Umbilical cord (tissue), 2 donors: ENCODE results near the gene RBMY1F. TPM values are rescaled to one million over a fixed set of nuclear protein-coding genes. Genes with fewer than 3 reads are reported as not detected.
"Not testable (repeated sequence)": the region's sequence is repeated elsewhere in the genome, so short reads cannot be mapped to it uniquely, and the experiment has no call there.

ENCODE experiments used
- DNase-seq: peaks from one replicate; pipeline ENCODE4 v3.0.0-alpha.2; 2015; ENCODE audit warnings: low spot score
- total RNA-seq: library from RNA; depleted of rRNA; stranded (reverse); fragments of >200 nt; gene quantifications from one replicate; pipeline ENCODE4 v1.2.3, GENCODE V29; 2014; ENCODE audit warnings: low replicate concordance; ENCODE audit not compliant: insufficient read depth

RBMY1F gene
- not detected for total RNA-seq

GRCh38 chrY:22182823-22183222 is at the start of gene RBMY1F:
RBMY1F (minus strand) TSS chrY:22182923; CDS start chrY:22180969, 1,954 bp downstream.
- DNase-seq, result not testable (repeated sequence)

GRCh38 chrY:22151144-22151543 is 31.6 kb downstream of the RBMY1F start:
- not testable (repeated sequence) for DNase-seq

GRCh38 chrY:22141011-22141695 is 41.6 kb downstream of the RBMY1F start:
- not testable (repeated sequence) for DNase-seq

- DNase-seq, result not testable (repeated sequence)
Observed at GRCh38 chrY:22134719-22135118, 48.0 kb downstream of the RBMY1F start.

GRCh38 chrY:22130494-22130893 is 52.2 kb downstream of the RBMY1F start:
- not testable (repeated sequence) for DNase-seq

Other genes with a start within 250 kb of the RBMY1F start
- 0.72 TPM for gene RBMY1J, start 220.5 kb upstream of the RBMY1F start, total RNA-seq